Tibial nerve (tissue), 4 donors: ENCODE measurements around the gene CES2. TPM values are rescaled to one million over a fixed set of nuclear protein-coding genes. Genes with fewer than 3 reads are reported as not detected.
A peak's percentile ranks its signal among the peaks of the same experiment; 100 is the strongest.

ENCODE experiments used
- DNase-seq, 2 donors: peaks; one replicate each; pipeline ENCODE4 v3.0.0-alpha.2; 2019; ENCODE audit warnings: low spot score in 2 of 2
- H3K27ac ChIP-seq, 4 donors: fragments of 200-600 bp; sonication (generic) in 3 of 4; one replicate each; pipeline ENCODE4 v1.5.1; 2017 to 2019; ENCODE audit warnings: mild to moderate bottlenecking in 1 of 4
- H3K27me3 ChIP-seq, 2 donors: fragments of 200-600 bp; sonication (generic) in 1 of 2; one replicate each; pipeline versions ENCODE4 v1.5.1 to v1.6.0; 2017 to 2019
- H3K36me3 ChIP-seq, 3 donors: fragments of 200-600 bp; sonication (generic); one replicate each; pipeline ENCODE4 v1.5.1; 2018 to 2019
- H3K4me1 ChIP-seq, 4 donors: fragments of 200-600 bp; sonication (generic) in 3 of 4; one replicate each; pipeline ENCODE4 v1.5.1; 2017 to 2019
- H3K4me3 ChIP-seq, 4 donors: fragments of 200-600 bp; sonication (generic) in 3 of 4; one replicate each; pipeline ENCODE4 v1.5.1; 2017 to 2019; ENCODE audit warnings: mild to moderate bottlenecking in 1 of 4, moderate library complexity in 1 of 4
- H3K9me3 ChIP-seq, 4 donors: fragments of 200-600 bp; sonication (generic) in 3 of 4; one replicate each; pipeline ENCODE4 v1.5.1; 2017 to 2019
- EP300 ChIP-seq, 2 donors: sonication (generic); formaldehyde crosslinking; IDR thresholded peaks; one replicate each; pipeline ENCODE4 v1.6.1; 2017; ENCODE audit warnings: antibody characterized with exemption in 2 of 2, mild to moderate bottlenecking in 1 of 2
- POLR2A ChIP-seq, 2 donors: fragments of 450-650 bp; IDR thresholded peaks; one replicate each; pipeline ENCODE4 v1.6.1; 2017; ENCODE audit warnings: antibody characterized with exemption in 2 of 2, mild to moderate bottlenecking in 2 of 2, moderate library complexity in 2 of 2
- WGBS, 2 donors: methylation state at CpG; one replicate each; pipeline ENCODE4 v1.1.5; 2018; 5-methylcytosine and 5-hydroxymethylcytosine counted together
- total RNA-seq, 4 donors: library from RNA; depleted of rRNA; stranded (reverse); fragments of >200 nt; gene quantifications; one replicate each; pipeline ENCODE4 v1.1.0, GENCODE V29; 2016
- TF ChIP-seq, protein P1 (sequence below), 5 experiments: fragments of 200-600 bp in 3 of 5; fragments of 450-650 bp in 2 of 5; sonication (generic) in 3 of 5; IDR thresholded peaks; one replicate each; pipeline ENCODE4 v1.5.1; 2016 to 2019; ENCODE audit warnings: antibody characterized with exemption in 5 of 5, mild to moderate bottlenecking in 3 of 5, moderate library complexity in 2 of 5

The CES2 gene
- total RNA-seq, 4 donors from 2014 or later: 29.2 to 45.0 (median 34.4) TPM

DNA sequence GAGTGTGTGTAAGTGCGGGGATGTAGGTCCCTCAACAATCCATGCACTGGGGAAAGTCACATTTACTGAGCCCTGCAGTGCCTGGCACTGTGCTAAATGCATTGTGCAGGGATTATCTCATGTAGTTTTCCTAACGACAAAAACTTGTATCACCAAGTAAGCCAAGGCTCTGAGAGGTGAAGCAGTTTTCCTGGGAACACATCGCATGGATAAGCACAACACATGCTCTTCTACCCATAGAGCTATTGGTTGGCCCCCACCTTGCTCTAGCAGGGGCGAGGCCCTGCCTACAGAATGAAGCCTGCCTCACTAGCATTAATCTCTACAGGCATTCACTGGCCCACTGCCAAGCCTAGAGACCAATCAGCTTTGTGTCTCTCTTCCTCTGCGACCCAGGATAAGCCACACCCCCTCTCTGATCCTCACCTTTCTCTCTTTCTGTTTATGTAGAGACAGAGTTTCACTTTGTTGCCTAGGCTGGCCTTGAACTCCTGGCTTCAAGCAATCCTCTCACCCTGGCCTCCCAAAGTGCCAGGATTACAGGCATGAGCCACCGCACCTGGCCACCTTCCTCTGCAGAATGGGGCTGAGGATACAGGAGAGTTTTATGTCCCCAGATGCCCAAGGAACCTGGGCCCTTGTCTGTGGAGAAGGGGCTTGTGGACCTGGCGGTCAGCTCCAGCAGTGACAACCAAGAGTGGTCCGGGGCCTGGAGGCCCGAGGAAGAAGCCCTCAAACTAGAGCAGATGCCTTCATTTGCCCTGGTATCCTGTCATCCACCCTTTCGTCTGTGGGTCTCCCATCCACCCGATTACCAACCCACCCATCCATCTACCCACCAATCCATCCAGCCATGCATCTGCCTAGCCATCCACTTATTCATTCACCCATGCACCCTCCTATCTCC is 29.4 kb upstream of the CES2 start:
- no peak for DNase-seq
- TF ChIP-seq POLR2A (IDR thresholded peaks at IDR 0.05) (no peak), EP300 (IDR thresholded peaks at IDR 0.05) (no peak)
- TF ChIP-seq, protein P1, sequence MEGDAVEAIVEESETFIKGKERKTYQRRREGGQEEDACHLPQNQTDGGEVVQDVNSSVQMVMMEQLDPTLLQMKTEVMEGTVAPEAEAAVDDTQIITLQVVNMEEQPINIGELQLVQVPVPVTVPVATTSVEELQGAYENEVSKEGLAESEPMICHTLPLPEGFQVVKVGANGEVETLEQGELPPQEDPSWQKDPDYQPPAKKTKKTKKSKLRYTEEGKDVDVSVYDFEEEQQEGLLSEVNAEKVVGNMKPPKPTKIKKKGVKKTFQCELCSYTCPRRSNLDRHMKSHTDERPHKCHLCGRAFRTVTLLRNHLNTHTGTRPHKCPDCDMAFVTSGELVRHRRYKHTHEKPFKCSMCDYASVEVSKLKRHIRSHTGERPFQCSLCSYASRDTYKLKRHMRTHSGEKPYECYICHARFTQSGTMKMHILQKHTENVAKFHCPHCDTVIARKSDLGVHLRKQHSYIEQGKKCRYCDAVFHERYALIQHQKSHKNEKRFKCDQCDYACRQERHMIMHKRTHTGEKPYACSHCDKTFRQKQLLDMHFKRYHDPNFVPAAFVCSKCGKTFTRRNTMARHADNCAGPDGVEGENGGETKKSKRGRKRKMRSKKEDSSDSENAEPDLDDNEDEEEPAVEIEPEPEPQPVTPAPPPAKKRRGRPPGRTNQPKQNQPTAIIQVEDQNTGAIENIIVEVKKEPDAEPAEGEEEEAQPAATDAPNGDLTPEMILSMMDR (IDR thresholded peaks at IDR 0.05): no peak
- no peaks in the 10 kb centered on the region for H3K27me3 ChIP-seq
- peak overlapping the region in 2 of 4 donors; percentile 26 to 69 for H3K27ac ChIP-seq
- no peak overlapping the region for H3K4me3 ChIP-seq
- H3K4me1 ChIP-seq: peaks cover 0 to 43% (median 11%) of the 10 kb centered on the region in 4 donors
- H3K9me3 ChIP-seq: no peaks in the 10 kb centered on the region
- WGBS, 2 donors: 72 to 76% methylated on average over 11 of the region's 11 CpGs
- H3K36me3 ChIP-seq: no peaks in the 10 kb centered on the region

DNA sequence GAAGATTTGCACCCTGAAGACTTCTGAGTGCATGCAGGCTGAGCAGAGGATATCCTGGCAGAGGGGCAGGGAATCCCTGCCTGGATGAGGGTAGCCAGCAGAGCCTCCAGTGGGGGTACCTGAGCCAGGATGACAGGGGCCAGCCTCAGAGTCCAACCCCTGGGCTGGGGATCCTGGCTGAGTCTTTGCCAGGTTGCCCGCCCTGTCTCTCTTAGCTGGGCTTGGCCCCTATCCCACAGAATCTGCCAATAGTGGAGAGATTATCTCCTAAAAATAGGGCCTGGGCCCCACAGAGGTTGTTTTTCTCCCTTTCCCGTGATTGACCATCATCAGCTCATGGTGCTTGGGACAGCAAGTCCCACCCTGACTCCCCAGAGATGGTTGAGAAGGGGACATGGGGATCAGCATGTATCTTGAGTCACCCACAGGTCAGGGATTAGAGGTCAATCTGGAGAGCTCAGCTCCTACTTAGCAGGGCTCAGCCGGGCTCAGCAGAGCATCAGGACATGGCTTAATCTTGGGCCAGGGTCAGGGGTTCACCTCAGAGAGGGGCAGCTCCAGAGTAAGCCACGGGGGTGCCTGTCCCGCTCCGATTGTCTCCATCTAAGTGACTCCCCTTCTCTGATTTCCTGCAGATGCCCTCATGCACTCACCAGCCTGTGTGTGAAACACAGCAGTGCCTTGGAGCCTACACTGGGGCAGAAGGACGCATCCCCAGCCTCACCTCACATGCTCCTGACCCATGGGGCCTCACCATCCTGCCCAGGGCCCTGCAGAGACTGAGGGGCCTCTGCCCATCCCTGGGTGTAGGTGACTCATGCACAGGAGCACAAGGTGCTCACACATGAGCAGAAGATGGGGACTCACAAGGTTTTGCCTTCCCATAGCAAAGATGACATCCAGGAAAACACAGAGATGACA is 28.1 kb upstream of the CES2 start:
- TF ChIP-seq, protein P1 (IDR thresholded peaks at IDR 0.05): no peak
- TF ChIP-seq EP300 (IDR thresholded peaks at IDR 0.05) (peak in 1 of 2 donors; percentile 32), POLR2A (IDR thresholded peaks at IDR 0.05) (no peak)
- WGBS, 2 donors: 58 to 76% methylated on average over 3 to 7 of the region's 7 CpGs
- H3K4me1 ChIP-seq: peaks cover 0 to 33% (median 5%) of the 10 kb centered on the region in 4 donors
- peak overlapping the region in 1 of 4 donors; percentile 0 for H3K27ac ChIP-seq
- no peaks in the 10 kb centered on the region for H3K36me3 ChIP-seq
- H3K27me3 ChIP-seq: no peaks in the 10 kb centered on the region
- no peaks in the 10 kb centered on the region for H3K9me3 ChIP-seq
- no peak for DNase-seq
- no peak overlapping the region for H3K4me3 ChIP-seq

DNA sequence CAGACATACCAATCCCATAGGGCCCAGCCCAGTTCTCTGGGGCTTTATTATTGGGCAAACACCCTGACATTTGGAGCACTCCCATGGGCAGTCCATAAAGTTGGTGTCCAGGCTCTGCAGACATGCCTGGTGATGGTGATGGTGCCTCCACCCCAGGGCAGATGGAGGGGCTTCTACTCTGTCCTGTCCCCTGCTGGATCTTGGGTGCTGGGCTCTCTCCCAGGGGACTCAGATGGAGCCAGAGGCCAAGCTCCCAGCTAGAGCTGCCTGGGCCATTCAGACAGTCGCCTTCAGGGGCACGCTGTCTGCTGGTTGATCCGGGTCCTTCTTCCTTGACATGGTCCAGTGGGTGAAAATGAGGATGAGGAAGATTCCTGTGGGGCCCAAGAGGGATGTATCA is 27.2 kb upstream of the CES2 start:
- Histone ChIP-seq H3K36me3 (no peaks in the 10 kb centered on the region), H3K27ac (no peak overlapping the region), H3K4me1 (peaks cover 0 to 28% (median 5%) of the 10 kb centered on the region in 4 donors), H3K4me3 (no peak overlapping the region), H3K27me3 (no peaks in the 10 kb centered on the region), H3K9me3 (no peaks in the 10 kb centered on the region)
- WGBS, 2 donors: 81 to 93% methylated on average over 3 of the region's 3 CpGs
- TF ChIP-seq EP300 (IDR thresholded peaks at IDR 0.05) (no peak), POLR2A (IDR thresholded peaks at IDR 0.05) (no peak)
- TF ChIP-seq, protein P1 (IDR thresholded peaks at IDR 0.05): no peak
- DNase-seq: no peak

DNA sequence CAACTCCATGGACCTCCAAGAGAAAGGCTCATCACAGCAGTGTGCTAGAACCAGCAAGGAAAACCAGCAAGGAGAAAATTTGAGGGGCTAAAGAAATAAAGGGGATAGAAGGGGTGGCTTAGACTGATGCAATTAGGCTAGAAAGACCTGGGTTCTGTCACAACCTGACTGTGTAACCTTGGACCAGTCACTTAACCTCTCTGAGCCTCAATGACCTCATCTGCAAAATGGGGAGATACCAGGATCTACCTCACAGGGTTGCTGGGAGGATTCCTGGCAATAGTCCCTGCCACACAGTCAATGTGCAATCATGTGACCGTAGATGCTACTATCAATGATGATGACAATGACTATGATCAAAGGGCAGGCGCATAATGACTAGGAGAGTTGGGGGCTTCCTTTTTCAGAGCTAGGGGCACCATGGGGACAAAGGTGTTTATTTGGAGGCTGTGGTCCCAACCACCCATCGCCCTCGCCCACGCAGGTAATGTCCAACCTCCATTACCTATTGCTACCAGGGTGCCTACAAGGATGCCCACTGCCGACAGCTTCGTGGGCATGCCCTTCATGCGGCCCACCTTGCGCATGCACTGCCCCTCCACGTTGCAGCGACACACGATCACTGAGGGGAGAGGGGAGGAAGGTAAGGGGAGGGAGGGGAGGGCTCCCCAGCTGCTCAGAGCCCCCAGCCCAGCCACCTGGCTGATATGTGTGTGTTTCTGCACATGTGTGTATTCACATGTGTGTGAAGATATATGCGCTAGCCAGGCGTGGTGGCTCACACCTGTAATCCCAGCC is 26.4 kb upstream of the CES2 start:
- no peak for DNase-seq
- Histone ChIP-seq H3K27me3 (no peaks in the 10 kb centered on the region), H3K27ac (no peak overlapping the region), H3K4me3 (no peak overlapping the region), H3K36me3 (no peaks in the 10 kb centered on the region), H3K9me3 (no peaks in the 10 kb centered on the region), H3K4me1 (peaks cover 0 to 20% (median 5%) of the 10 kb centered on the region in 4 donors)
- TF ChIP-seq EP300 (IDR thresholded peaks at IDR 0.05) (no peak), POLR2A (IDR thresholded peaks at IDR 0.05) (no peak)
- TF ChIP-seq, protein P1 (IDR thresholded peaks at IDR 0.05): no peak
- WGBS, 2 donors: 86 to 94% methylated on average over 13 to 14 of the region's 14 CpGs
